GM21825 (cell line): ENCODE data around the gene WARS2.

Experiments
- ATAC-seq: cut with Tn5 transposase; IDR thresholded peaks from one replicate; pipeline ENCODE4 v1.9.1; 2021; ENCODE audit warnings: mild to moderate bottlenecking, moderate library complexity; ENCODE audit not compliant: unreplicated experiment

Gene WARS2

GRCh38 chr1:118985640-118986554 lies 154.6 kb downstream of the WARS2 start:
- ATAC-seq = no peak

GRCh38 chr1:118984722-118985639 lies 155.5 kb downstream of the WARS2 start:
- no peak for ATAC-seq

GRCh38 chr1:118984086-118984721 lies 156.2 kb downstream of the WARS2 start:
- ATAC-seq = no peak

- ATAC-seq = no peak
These were observed 156.9 kb downstream of the WARS2 start for GRCh38 chr1:118983558-118984041.

- no peak for ATAC-seq
These were observed 157.5 kb downstream of the WARS2 start for GRCh38 chr1:118982821-118983557.

GRCh38 chr1:118982266-118982665 lies 158.2 kb downstream of the WARS2 start:
- ATAC-seq = no peak

- ATAC-seq = no peak
These were observed 159.0 kb downstream of the WARS2 start for GRCh38 chr1:118981436-118981835.
